GM21717 (cell line): ENCODE data around the gene GFPT1.

Experiments
- ATAC-seq: cut with Tn5 transposase; IDR thresholded peaks from one replicate; pipeline ENCODE4 v1.9.1; 2021; ENCODE audit warnings: mild to moderate bottlenecking, moderate library complexity; ENCODE audit not compliant: unreplicated experiment

The GFPT1 gene

GRCh38 chr2:69292256-69292655 is 94.8 kb downstream of the GFPT1 start:
- no peak for ATAC-seq

DNA sequence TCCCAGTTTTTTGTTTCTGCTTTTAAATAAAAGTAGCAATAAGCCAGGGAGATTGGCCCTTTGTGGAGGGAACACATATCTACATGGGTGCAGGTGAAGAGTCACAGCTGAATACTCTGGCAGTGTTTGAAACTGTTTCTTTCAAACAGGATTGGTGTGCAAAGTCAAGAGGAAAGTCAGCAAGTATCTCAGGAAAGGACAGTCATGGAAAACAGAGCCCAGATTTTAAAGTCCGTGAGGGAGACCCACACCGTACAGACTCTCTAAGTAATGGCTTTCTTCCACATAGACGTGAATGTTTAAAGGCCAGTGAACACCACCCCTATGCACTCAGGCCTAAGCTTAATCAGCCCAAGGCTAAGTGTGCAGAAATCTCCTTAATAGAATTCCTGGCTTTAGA is 95.3 kb downstream of the GFPT1 start:
- ATAC-seq, result no peak

GRCh38 chr2:69291004-69291650 is 95.9 kb downstream of the GFPT1 start:
- no peak for ATAC-seq

GRCh38 chr2:69288429-69288828 is 98.6 kb downstream of the GFPT1 start:
- ATAC-seq, result no peak

DNA sequence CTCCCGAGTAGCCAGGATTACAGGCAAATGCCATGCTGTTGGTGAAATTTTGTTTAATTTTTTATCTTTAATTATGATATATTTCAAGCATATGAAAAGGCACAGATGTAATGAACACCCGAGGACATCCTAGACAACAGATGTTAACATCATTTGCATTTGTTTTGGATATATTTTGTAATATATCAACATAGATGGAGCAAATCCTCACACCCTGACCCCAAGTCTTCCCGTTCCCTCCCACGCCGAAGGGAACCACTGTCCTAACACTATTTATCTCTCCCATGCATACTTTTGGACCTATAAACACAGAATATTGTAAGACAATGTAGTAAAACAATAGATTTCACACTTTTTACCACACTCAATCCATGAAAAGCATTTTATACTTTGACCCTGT is 99.5 kb downstream of the GFPT1 start:
- no peak for ATAC-seq

DNA sequence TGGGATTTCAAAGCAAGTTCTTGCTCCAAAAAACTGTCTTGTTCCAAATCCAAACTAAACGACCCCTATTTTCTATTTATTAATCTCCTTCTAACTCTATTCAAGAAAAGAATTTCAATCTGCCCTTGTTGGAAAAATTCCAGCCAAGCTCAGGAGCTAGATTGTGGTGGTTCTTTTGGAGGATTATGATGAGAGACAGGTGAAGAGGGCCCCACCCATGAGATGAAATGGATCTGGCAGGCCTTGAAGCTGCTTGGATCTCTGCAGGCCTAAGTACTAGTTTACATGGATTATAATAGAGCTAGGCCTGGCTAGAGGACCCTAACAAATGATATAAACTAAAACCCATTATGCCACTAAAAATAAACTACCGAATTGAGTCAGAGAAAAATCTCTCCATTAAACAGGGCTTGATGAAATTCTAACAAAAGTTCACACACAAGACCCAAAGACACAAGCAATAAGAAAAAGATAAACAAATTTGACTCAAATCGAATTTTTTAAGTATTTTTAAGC is 101.6 kb downstream of the GFPT1 start:
- no peak for ATAC-seq

DNA sequence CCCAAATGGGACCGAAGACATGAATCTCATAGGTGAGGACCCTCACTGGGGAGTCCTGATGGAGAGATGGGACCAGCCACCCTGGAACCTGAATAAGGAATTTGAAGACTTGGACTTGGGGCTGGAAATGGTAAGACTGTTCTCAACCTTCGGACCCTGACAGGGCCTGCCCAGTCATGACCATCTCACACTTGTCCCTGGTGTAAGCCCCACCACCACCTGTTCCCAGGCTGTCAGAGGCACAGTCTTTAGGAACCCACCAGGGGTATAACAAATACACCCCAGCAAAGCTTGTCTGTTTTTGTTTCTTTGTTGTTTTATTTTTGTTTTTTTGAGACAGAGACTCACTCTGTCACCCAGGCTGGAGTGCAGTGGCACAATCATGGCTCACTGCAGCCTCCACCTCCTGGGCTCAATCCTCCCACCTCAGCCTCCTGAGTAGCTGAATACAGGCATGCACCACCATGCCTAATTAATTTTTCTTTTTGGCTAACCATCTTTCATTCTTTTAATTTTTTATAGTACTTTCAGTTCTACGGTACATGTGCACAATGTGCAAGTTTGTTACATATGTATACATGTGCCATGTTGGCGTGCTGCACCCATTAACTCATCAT is 106.1 kb downstream of the GFPT1 start:
- no peak for ATAC-seq

GRCh38 chr2:69279931-69280681 is 106.9 kb downstream of the GFPT1 start:
- no peak for ATAC-seq

DNA sequence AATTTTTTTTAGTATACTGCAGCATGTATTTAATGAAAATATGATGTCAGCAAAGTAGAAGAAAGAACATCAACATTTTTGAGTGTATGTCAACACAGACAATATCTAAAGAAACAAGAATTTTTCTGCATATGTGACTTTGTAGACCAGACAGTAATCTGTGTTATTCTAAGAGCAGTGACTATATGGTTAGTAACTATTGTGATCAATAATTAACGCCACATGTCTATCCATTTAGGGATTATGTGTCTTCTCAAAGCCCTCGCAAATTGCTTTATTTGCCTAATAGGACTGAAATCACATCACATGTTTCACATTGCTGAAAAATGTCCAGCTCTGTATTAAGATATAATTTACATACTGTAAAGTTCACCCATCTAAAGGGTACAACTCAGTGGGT is 107.8 kb downstream of the GFPT1 start:
- ATAC-seq, result no peak

DNA sequence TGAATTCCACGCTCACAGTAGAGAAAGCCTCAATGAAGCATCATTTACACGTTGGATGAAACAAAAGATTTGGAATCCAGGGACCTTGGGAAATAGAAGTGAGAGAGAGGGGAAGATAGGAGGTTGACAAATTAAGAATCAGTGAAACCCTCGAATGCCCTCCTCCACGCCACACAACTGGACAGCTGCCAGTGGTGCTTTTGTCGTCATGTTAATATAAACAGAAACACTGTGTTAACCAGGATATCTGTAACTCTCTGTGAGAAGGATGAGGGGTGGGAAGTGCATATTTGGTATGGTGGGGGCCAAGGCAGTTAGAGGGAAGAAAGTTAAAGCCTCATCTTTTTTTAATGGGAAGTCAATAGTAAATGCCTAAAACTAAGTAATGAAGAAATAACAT is 108.7 kb downstream of the GFPT1 start:
- ATAC-seq, result no peak

GRCh38 chr2:69275490-69275889 is 111.5 kb downstream of the GFPT1 start:
- ATAC-seq, result no peak

- ATAC-seq, result no peak
Measured at GRCh38 chr2:69272803-69273471, 114.1 kb downstream of the GFPT1 start.

- ATAC-seq, result no peak
Measured at GRCh38 chr2:69271831-69272257, 115.2 kb downstream of the GFPT1 start.
